Tibial nerve (tissue), 3 donors: ENCODE results near the gene SUN5.

Experiments used
- EP300 ChIP-seq, 2 donors: sonication (generic); formaldehyde crosslinking; IDR thresholded peaks; one replicate each; pipeline ENCODE4 v1.6.1; 2017; ENCODE audit warnings: antibody characterized with exemption in 2 of 2, mild to moderate bottlenecking in 1 of 2
- POLR2A ChIP-seq, 2 donors: fragments of 450-650 bp; IDR thresholded peaks; one replicate each; pipeline ENCODE4 v1.6.1; 2017; ENCODE audit warnings: antibody characterized with exemption in 2 of 2, mild to moderate bottlenecking in 2 of 2, moderate library complexity in 2 of 2

DNA sequence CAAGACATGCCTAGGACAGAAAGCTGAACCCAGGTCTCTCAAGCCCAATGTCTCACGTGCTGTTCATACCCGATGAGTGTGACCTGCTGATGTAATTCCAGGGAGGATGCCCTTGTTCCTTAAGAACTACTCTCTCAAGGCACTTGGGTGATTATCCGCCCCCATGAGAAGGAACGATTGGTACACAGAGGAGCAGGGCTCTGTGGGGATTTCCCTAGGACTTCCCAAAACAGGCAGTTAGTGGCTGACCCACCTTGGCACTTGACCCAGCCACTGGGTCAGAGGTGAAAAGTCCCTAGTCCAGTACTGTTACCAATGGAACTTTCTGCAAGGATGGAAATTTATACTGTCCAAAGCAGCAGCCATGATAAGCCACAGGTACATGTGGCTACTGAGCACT is 18.1 kb upstream of the SUN5 start:
- TF ChIP-seq POLR2A (IDR thresholded peaks at IDR 0.05): no peak
- TF ChIP-seq EP300 (IDR thresholded peaks at IDR 0.05): no peak
